HepG2 (cell line): ENCODE measurements around the gene KRTAP5-8. TPM values are rescaled to one million over a fixed set of nuclear protein-coding genes. Genes with fewer than 3 reads are reported as not detected.
A peak's percentile ranks its signal among the peaks of the same experiment; 100 is the strongest.
"Not testable (repeated sequence)": the region's sequence is repeated elsewhere in the genome, so short reads cannot be mapped to it uniquely, and the experiment has no call there.

Source experiments
- ATAC-seq: fragments of 200-7000 bp; cut with Tn5 transposase; 3 replicates; pipeline ENCODE4 v1.9.1; 2020; ENCODE audit warnings: mild to moderate bottlenecking, moderate library complexity
- Bru-seq: library from RNA; stranded (reverse); fragments of 400-500 nt; gene quantifications from one replicate; lab custom pipeline; 2021; lab: Mats Ljungman, UMichigan
- BruChase-seq, 2 experiments: library from RNA; stranded (reverse); fragments of 400-500 nt; gene quantifications; one replicate each; lab custom pipeline; 2021; lab: Mats Ljungman, UMichigan
- BruUV-seq: library from RNA; stranded (reverse); fragments of 400-500 nt; replicated peaks from 2 replicates; lab custom pipeline; 2021; lab: Mats Ljungman, UMichigan
- CTCF ChIA-PET: fragments of 300-600 bp; formaldehyde crosslinking; extraction: SDS; loops from one replicate; lab custom pipeline; 2021; ENCODE audit warnings: low total read pairs, inconsistent platforms, low intra/inter-chr PET ratio; lab: Yijun Ruan, JAX
- POLR2A ChIA-PET: fragments of 350-600 bp; sonication (Branson Sonifier 250); formaldehyde crosslinking; loops from one replicate; lab custom pipeline; 2020; ENCODE audit warnings: antibody characterized with exemption, inconsistent platforms; lab: Yijun Ruan, JAX
- DNase-seq: peaks from one replicate; pipeline ENCODE4 v3.0.0-alpha.2; 2015; ENCODE audit warnings: low spot score
- FAIRE-seq: peaks from 3 replicates; lab custom pipeline; 2011; peaks lifted over from hg19 to GRCh38; lab: Jason Lieb, UNC
- H2AFZ ChIP-seq: one replicate; pipeline ENCODE4 v1.6.1; 2011; ENCODE audit warnings: low read length, inconsistent platforms
- H3K27ac ChIP-seq: fragments of 300-600 bp; 3 replicates; pipeline ENCODE4 v1.8.0; 2011; ENCODE audit warnings: mixed run types, mild to moderate bottlenecking, mixed read lengths, low read length, inconsistent platforms; ENCODE audit not compliant: insufficient read depth; ENCODE audit errors: extremely low read length
- H3K27me3 ChIP-seq, 2 experiments: fragments of 200-600 bp in 1 of 2; 2 replicates in 1 of 2; 3 replicates in 1 of 2; pipeline versions ENCODE4 v1.6.0 to v1.8.0; 2011; ENCODE audit warnings: low read length in 2 of 2, mild to moderate bottlenecking in 2 of 2, moderate library complexity in 2 of 2, inconsistent platforms in 1 of 2; ENCODE audit not compliant: insufficient read depth in 2 of 2, control insufficient read depth in 1 of 2
- H3K36me3 ChIP-seq, 2 experiments: fragments of 200-600 bp in 1 of 2; replicated peaks in 1 of 2; 2 replicates in 1 of 2; 3 replicates in 1 of 2; pipeline versions ENCODE4 v1.5.1 to v1.8.0; 2011; ENCODE audit warnings: low read length in 2 of 2, inconsistent platforms in 1 of 2; ENCODE audit not compliant: insufficient read depth in 2 of 2, control insufficient read depth in 1 of 2
- H3K4me1 ChIP-seq: 2 replicates; pipeline ENCODE4 v1.5.1; 2012; ENCODE audit warnings: low read length, inconsistent platforms; ENCODE audit not compliant: insufficient read depth
- H3K4me2 ChIP-seq: 2 replicates; pipeline ENCODE4 v1.6.0; 2011; ENCODE audit warnings: low read depth, low read length, inconsistent platforms
- H3K4me3 ChIP-seq, 3 experiments: fragments of 200-600 bp in 1 of 3; sonication (generic), shearing (Covaris generic) in 1 of 3; replicated peaks in 1 of 3; 2 replicates each; pipeline ENCODE4 v1.5.1; 2011 to 2016; ENCODE audit warnings: low read length in 3 of 3, inconsistent platforms in 2 of 3, low read depth in 2 of 3, mild to moderate bottlenecking in 2 of 3, control low read depth in 1 of 3, mixed read lengths in 1 of 3; ENCODE audit not compliant: insufficient read depth in 1 of 3
- H3K79me2 ChIP-seq: one replicate; pipeline ENCODE4 v1.6.1; 2011; ENCODE audit warnings: low read length, inconsistent platforms; ENCODE audit not compliant: insufficient read depth
- H3K9ac ChIP-seq: 2 replicates; pipeline ENCODE4 v1.6.0; 2011; ENCODE audit warnings: mild to moderate bottlenecking, low read depth, low read length, inconsistent platforms; ENCODE audit not compliant: insufficient read depth
- H3K9me3 ChIP-seq: 2 replicates; pipeline ENCODE4 v1.5.1; 2012; ENCODE audit warnings: mild to moderate bottlenecking, low read length
- H4K20me1 ChIP-seq: 2 replicates; pipeline ENCODE4 v1.6.0; 2011; ENCODE audit warnings: inconsistent platforms, mild to moderate bottlenecking, low read length, moderate library complexity; ENCODE audit not compliant: insufficient read depth
- ZBTB38 ChIP-seq: sonication (generic); formaldehyde crosslinking; IDR thresholded peaks from 2 replicates; pipeline ENCODE4 v1.5.1; 2020; ENCODE audit warnings: mild to moderate bottlenecking, missing genetic modification reagents
- ZNF292 ChIP-seq: sonication (generic); formaldehyde crosslinking; IDR thresholded peaks from 2 replicates; pipeline ENCODE4 v1.8.1; 2022; ENCODE audit warnings: mild to moderate bottlenecking, low read depth, missing genetic modification reagents, borderline replicate concordance
- ZNF687 ChIP-seq: sonication (generic); formaldehyde crosslinking; IDR thresholded peaks from 2 replicates; pipeline ENCODE4 v1.5.1; 2020; ENCODE audit warnings: mild to moderate bottlenecking, missing genetic modification reagents, moderate library complexity
- WGBS: methylation state at CpG from one replicate; pipeline ENCODE4 v1.1.6; 2017; ENCODE audit warnings: low lambda C conversion rate; 5-methylcytosine and 5-hydroxymethylcytosine counted together
- in situ Hi-C: cut with HindIII; loops from 2 replicates; pipeline ENCODE4 v1.10.0; 2017; ENCODE audit warnings: low pct_unique_long_range_greater_than_20kb; ENCODE audit not compliant: extremely low pct_ligation_motif_present
- intact Hi-C: fragments of 100-400 bp; cut with micrococcal nuclease; formaldehyde crosslinking; loops from one replicate; pipeline ENCODE4 v1.10.0; 2022; ENCODE audit not compliant: unreplicated experiment
- long read RNA-seq, 2 experiments: library from RNA in 1 of 2; library from polyadenylated mRNA in 1 of 2; stranded (forward) in 1 of 2; unstranded in 1 of 2; transcript quantifications; one replicate each; pipeline ENCODE4 v2.0.0, GENCODE V29; 2019 to 2022
- polyA minus RNA-seq, 3 experiments: library from RNA; depleted of rRNA, polyadenylated mRNA; stranded (reverse); fragments of >200 nt; gene quantifications; 2 replicates each; pipeline ENCODE4 v1.2.3, GENCODE V29; 2011; ENCODE audit warnings: low replicate concordance in 1 of 3
- polyA plus RNA-seq, 8 experiments: library from polyadenylated mRNA; depleted of rRNA in 3 of 8; stranded (reverse) in 7 of 8; unstranded in 1 of 8; fragments of >200 nt; fragmentation: Illumina TruSeq in 4 of 8; extraction: Trizol in 4 of 8; gene quantifications; 2 replicates each; pipeline versions ENCODE4 v1.2.1 to v1.2.3, GENCODE V29; 2011 to 2016; ENCODE audit warnings: low read depth in 4 of 8, missing spikeins in 1 of 8, mixed read lengths in 1 of 8; ENCODE audit not compliant: insufficient read depth in 1 of 8
- total RNA-seq, 5 experiments: library from RNA; depleted of rRNA; stranded (reverse); fragments of >200 nt; fragmentation: Illumina TruSeq; extraction: Trizol; gene quantifications; 2 replicates each; pipeline ENCODE4 v1.2.3, GENCODE V29; 2016; ENCODE audit warnings: low read depth in 1 of 5

KRTAP5-8 gene, protein sequence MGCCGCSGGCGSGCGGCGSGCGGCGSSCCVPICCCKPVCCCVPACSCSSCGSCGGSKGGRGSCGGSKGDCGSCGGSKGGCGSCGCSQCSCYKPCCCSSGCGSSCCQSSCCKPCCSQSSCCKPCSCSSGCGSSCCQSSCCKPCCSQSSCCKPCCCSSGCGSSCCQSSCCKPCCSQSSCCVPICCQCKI
- not detected in 2 replicates for total RNA-seq (2016; rRNA removed; fragmentation: Illumina TruSeq; extraction: Trizol)
- total RNA-seq (2016; cell fraction: cytosol; rRNA removed; fragmentation: Illumina TruSeq; extraction: Trizol; ENCODE audit: low read depth) = not detected in 2 replicates
- total RNA-seq (2016; cell fraction: insoluble cytoplasmic fraction; rRNA removed; fragmentation: Illumina TruSeq; extraction: Trizol) = not detected in 2 replicates
- not detected in 2 replicates for total RNA-seq (2016; cell fraction: membrane; rRNA removed; fragmentation: Illumina TruSeq; extraction: Trizol)
- total RNA-seq (2016; cell fraction: nucleus; rRNA removed; fragmentation: Illumina TruSeq; extraction: Trizol) = not detected in 2 replicates
- polyA plus RNA-seq (2011; rRNA removed) = 0.05 and 0.20 TPM in 2 replicates
- 0.09 and 0.17 TPM in 2 replicates for polyA plus RNA-seq (2011; cell fraction: cytosol; rRNA removed)
- 0.19 TPM in 1 of 2 replicates, not detected in the other for polyA plus RNA-seq (2011; cell fraction: nucleus; rRNA removed)
- polyA plus RNA-seq (2012) = 0.12 and 0.13 TPM in 2 replicates
- polyA plus RNA-seq (2016; cell fraction: cytosol; fragmentation: Illumina TruSeq; extraction: Trizol; ENCODE audit: low read depth) = not detected in 2 replicates
- not detected in 2 replicates for polyA plus RNA-seq (2016; cell fraction: insoluble cytoplasmic fraction; fragmentation: Illumina TruSeq; extraction: Trizol; ENCODE audit: low read depth)
- polyA plus RNA-seq (2016; cell fraction: membrane; fragmentation: Illumina TruSeq; extraction: Trizol; ENCODE audit: low read depth) = not detected in 2 replicates
- not detected in 2 replicates for polyA plus RNA-seq (2016; cell fraction: nucleus; fragmentation: Illumina TruSeq; extraction: Trizol; ENCODE audit: insufficient read depth, low read depth)
- polyA minus RNA-seq (2011; rRNA and poly(A)+ RNA removed; ENCODE audit: low replicate concordance) = 0.12 TPM in 2 replicates
- polyA minus RNA-seq (2011; cell fraction: cytosol; rRNA and poly(A)+ RNA removed) = not detected in 2 replicates
- not detected in 2 replicates for polyA minus RNA-seq (2011; cell fraction: nucleus; rRNA and poly(A)+ RNA removed)
- Bru-seq, nascent RNA = not detected
- BruChase-seq, experiment 1, labeled RNA remaining after a 6-hour chase = percentile 6 among the genes with signal in this experiment
- not detected for BruChase-seq, experiment 2, labeled RNA remaining after a 2-hour chase
- long read RNA-seq, experiment 1, partial matches to known transcripts = 0 of 1 reads
- long read RNA-seq, experiment 1, other reads (novel, unspliced or antisense) = 0 of 1 reads
- long read RNA-seq, experiment 2 = 0 reads

DNA sequence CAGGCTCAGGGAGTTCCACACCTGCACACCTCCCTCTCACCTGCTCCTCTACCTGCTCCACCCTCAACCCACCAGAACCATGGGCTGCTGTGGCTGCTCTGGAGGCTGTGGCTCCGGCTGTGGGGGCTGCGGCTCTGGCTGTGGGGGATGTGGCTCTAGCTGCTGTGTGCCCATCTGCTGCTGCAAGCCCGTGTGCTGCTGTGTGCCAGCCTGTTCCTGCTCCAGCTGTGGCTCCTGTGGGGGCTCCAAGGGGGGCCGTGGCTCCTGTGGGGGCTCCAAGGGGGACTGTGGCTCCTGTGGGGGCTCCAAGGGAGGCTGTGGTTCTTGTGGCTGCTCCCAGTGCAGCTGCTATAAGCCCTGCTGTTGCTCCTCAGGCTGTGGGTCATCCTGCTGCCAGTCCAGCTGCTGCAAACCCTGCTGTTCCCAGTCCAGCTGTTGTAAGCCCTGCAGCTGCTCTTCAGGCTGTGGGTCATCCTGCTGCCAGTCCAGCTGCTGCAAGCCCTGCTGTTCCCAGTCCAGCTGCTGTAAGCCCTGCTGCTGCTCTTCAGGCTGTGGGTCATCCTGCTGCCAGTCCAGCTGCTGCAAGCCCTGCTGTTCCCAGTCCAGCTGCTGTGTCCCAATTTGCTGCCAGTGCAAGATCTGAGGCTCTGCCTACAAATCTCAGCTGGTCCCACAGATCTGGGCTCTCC, at the start of gene KRTAP5-8:
KRTAP5-8 (plus strand) TSS at position 49 of the 689 bp plus-strand sequence; CDS start at position 80, 31 bp downstream.
- H4K20me1 ChIP-seq, in situ Hi-C loops, H3K79me2 ChIP-seq, H3K27ac ChIP-seq, H3K9ac ChIP-seq, H3K36me3 ChIP-seq, H3K9me3 ChIP-seq, H3K27me3 ChIP-seq, BruUV-seq, ATAC-seq, intact Hi-C loops, H2AFZ ChIP-seq, DNase-seq, POLR2A ChIA-PET, H3K4me3 ChIP-seq, CTCF ChIA-PET, FAIRE-seq, H3K4me2 ChIP-seq: not testable (repeated sequence)
- peaks cover 95% of the 10 kb centered on the region for H3K4me1 ChIP-seq
- TF ChIP-seq ZNF292 (CRISPR knock-in tag) (0 out of 2 replicates have a peak, but pooled peaks have one; percentile 19), ZBTB38 (CRISPR knock-in tag) (0 out of 2 replicates have a peak, but pooled peaks have one; percentile 11), ZNF687 (CRISPR knock-in tag) (peak; percentile 39)
- no CpG with 5 or more reads among the region's 4 CpGs for WGBS
